ENCODE data around the gene EHD2. TPM values are rescaled to one million over a fixed set of nuclear protein-coding genes. Genes with fewer than 3 reads are reported as not detected.
"Not testable (repeated sequence)": the region's sequence is repeated elsewhere in the genome, so short reads cannot be mapped to it uniquely, and the experiment has no call there.

EHD2 gene, protein sequence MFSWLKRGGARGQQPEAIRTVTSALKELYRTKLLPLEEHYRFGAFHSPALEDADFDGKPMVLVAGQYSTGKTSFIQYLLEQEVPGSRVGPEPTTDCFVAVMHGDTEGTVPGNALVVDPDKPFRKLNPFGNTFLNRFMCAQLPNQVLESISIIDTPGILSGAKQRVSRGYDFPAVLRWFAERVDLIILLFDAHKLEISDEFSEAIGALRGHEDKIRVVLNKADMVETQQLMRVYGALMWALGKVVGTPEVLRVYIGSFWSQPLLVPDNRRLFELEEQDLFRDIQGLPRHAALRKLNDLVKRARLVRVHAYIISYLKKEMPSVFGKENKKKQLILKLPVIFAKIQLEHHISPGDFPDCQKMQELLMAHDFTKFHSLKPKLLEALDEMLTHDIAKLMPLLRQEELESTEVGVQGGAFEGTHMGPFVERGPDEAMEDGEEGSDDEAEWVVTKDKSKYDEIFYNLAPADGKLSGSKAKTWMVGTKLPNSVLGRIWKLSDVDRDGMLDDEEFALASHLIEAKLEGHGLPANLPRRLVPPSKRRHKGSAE
- 37.0 TPM for total RNA-seq

DNA sequence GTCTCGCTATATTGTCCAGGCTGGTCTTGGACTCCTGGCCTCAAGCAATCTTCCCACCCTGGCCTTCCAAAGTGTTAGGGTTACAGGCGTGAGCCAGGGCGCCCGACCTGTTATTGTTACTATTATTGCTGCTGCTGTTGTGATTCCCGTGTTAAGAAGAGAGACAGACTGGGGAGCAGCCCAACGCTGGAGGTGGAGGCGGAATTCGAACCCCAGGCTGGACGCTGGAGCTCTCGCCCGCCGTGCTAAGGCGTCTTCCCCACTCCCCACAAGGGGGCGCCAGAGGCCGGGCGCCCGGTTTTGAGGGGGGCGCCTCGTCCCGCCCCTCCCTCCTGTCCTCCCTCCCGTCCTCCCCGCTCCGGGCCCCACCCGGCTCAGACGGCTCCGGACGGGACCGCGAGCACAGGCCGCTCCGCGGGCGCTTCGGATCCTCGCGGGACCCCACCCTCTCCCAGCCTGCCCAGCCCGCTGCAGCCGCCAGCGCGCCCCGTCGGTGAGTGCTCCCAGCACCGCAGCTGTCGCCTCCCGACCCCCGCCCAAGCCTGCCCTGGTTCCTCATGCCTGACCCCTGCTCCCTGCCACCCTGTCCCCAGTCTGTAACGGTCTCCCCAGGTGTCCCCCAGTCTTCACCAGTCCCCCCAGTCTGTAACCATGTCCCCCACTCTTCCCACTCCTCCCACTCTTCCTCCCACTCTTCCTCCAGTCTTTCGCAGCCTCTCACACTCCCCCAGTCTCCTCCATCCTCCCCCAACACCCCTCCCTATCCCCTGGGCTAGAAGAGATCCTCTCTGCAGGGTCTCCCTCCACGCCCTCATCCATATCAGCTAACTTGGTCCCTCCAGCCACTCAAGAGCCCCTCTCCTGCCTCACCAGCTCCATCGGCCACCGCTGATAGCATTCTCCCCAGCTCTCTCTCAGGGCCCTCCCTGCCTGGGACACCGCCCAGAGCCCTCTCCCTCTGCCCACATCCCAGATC lies at the start of gene EHD2:
EHD2 (plus strand) TSS at position 377 of the 976 bp plus-strand sequence. CDS start 3,191 bp downstream, outside the sequence.
- peak; percentile 87 for ATAC-seq

DNA sequence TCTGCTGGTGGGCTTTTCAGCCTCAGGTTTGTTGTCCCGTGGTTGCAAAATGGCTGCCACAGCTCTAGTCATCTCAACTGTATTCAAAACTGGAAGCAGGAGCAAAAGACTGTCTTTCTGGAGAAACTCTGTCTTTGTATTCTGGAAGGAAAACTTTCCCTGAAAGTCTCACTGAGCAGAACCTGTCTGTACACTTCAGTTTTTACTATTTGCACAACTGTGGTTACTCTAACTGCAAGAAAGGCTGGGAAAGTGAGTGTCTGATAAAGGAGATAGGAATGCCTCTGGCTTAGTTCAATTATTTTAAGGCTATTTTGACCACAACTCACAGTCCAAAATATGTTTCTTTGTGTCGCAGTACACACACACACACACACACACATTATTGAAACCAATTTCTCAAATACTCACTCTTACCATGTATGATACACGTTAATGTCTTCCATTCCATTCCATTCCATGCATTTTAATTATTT lies 49.7 kb upstream of the EHD2 start:
- ATAC-seq = peak; percentile 56

DNA sequence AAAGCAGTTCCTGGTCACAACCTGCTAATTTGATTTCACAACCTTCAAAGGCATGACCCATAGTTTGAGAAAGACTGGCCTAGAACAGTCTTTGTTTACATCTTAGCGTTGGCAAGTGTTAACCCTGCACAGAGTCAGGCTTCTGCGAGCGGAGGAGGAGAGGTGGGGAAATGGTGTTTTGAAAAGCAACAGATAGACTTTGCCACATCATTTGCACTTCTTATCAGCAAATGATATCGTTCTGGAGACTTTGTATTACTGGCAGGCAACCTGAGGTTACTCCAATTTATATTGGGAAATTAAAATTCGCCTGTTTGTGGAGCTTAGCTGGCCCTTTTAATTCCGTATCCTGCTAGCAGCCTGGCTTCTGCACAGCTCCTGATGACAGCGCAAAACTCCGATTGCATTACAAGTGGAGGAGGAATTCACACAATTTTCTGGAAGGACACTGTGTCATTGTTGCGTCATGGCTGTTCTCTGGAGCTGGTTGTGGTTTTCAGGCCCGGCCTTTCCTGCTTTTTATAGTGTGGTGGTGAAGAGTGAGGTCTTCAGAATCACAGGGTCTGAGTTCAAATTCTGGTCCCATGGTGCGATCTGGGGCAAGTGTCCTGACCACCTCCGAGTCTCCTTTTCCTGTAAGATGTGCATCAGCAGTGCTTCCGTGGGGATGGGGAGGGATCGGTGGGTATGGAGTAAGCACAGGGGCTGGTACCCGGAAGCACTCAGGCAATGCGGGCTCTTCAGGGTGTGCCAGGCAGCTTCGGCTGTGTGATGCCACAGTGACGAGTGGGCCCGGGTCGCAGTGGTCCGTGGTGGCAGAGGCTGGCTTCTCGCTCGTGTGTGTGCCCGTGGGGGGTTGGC lies 49.1 kb upstream of the EHD2 start:
- ATAC-seq = peak; percentile 55

DNA sequence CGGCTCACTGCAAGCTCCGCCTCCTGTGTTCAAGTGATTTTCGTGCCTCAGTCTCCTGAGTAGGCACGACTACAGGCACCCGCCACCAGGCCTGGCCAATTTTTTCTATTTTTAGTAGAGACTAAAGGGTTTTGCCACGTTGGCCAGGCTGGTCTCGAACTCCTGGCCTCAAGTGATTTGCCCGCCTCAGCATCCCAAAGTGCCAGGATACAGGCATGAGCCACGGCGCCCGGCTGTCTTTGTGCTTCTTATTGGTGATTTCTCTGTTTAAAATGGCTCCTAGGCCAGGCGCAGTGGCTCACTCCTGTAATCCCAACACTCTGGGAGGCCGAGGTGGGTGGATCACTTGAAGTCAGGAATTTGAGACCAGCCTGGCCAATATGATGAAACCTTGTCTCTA lies 44.7 kb upstream of the EHD2 start:
- ATAC-seq = not testable (repeated sequence)

DNA sequence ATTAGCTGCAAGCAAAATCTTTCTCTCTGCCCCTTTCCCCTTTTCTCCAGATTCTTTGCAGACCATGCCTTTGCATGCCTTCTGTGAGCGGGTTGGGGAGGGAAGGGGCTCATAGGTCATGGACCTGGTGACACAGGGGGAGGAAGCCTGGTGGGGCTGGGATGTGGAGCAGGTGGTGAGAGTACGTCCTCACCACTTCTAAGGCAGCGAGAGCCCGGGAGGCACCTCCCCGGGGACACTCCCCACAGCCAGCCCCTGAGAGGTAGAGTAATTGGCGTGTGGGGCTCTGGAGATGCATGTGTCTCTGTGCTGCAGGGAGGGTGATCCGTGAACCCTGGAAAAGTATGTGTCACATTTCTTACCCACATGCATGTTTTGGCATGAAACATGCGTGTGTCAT lies 42.5 kb upstream of the EHD2 start:
- ATAC-seq = no peak

DNA sequence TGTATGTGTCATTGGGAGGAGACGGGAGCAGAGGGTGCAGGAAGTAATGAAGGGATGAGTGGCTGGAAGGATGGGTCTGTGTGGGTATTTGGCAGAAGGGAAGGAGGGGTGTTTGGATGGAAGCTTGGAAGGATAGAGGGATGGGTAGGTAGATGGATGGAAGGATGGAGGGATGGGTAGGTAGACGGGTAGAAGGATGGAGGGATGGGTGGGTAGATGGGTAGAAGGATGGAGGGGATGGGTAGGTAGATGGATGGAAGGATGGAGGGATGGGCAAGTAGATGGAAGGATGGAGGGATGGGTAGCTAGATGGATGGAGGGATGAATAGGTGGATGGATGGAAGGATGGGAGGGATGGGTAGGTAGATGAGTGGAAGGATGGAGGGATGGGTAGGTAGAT lies 41.7 kb upstream of the EHD2 start:
- no peak for ATAC-seq

DNA sequence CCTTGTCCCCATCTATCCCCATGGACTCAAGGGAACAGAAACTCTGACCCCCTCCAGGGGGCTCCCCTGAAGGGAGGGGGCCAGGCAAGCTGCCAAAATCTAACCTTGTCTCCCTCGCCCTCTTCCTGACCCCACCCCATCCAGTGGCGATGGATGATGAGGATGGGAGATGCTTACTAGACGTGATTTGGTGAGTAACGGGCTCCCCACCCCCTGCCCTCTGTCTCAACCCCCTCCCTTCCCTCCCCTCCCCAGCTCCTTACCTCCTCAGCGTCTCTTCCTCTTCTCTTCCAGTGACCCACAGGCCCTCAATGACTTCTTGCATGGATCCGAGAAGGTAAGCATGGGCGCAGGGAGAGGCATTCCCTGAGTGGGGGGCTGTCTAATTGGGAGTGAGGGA lies 39.8 kb upstream of the EHD2 start:
- no peak for ATAC-seq

DNA sequence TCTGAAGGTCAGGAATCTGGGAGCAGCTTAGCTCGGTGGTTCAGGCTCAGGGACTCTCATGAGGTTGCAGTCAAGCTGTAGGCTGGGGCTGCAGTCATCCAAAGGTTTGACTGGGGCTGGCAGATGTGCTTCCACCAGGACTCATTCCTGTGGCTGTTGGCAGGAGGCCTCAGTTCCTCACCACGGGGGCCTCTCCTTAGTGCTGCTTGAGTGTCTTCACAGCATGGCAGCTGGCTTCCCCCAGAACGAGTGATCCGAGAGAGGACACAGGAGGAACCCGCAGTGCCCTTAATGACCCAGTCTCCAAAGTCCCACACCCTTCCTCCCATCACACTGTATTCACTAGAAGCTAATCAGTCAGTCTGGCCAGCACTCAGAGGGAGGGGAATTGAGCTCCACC lies 38.7 kb upstream of the EHD2 start:
- ATAC-seq = no peak

DNA sequence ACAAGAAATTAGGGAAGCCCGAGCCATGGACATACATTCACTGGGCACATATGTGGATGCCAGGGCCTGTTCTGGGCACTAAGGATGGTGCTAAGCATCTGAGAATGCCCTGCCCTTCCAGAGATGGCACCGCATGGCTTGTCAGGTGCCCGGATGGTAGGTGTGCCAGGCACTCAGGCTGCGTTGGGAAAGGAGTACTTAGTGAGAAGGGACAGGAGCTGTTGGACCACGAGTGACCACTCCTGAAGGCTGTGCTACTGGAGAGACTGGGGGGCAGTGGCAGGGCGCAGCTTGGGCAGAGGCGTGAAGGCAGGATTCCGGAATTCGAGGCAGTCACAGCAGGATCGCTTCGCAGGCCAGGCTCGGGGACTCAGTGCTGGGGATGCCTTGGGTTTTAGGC lies 38.0 kb upstream of the EHD2 start:
- no peak for ATAC-seq

DNA sequence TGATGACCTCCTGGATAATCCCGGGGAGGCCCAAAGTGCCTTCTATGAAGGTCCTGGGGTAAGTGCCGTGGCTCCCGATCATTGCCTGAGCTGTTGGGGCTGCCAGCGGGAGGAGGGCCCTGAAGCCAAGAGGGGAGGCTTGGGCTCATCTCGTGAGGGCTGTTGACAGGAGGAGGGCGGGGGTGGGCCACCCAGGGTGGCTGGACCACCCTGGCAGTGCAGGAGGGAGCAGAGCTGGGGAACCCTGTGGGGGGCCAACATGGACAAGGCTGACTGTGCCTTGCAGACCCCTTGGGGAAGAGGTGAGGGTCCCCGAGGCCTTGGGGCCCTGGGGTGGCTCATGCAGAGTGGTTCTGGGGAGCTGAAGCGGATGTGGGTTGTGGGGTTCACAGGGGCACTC lies 37.4 kb upstream of the EHD2 start:
- ATAC-seq = no peak

DNA sequence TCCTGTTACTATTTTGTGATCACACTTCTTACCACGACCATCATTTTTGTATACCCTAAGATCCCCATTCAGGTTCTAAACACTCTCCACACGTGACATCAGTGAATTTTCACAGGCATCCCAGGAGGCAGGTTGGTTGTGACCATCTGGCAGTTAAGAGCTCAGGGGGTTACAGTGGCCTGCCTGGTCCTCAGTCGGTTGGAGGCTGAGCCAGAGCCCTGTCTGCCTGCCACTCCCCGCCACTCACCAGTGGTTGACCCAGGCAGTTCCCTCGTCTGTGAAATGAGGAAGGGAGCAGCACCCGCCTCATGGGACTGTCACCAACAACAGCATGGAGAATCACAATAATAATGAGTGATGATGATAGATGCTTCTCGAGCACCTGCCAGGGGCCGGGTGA lies 36.4 kb upstream of the EHD2 start:
- no peak for ATAC-seq

DNA sequence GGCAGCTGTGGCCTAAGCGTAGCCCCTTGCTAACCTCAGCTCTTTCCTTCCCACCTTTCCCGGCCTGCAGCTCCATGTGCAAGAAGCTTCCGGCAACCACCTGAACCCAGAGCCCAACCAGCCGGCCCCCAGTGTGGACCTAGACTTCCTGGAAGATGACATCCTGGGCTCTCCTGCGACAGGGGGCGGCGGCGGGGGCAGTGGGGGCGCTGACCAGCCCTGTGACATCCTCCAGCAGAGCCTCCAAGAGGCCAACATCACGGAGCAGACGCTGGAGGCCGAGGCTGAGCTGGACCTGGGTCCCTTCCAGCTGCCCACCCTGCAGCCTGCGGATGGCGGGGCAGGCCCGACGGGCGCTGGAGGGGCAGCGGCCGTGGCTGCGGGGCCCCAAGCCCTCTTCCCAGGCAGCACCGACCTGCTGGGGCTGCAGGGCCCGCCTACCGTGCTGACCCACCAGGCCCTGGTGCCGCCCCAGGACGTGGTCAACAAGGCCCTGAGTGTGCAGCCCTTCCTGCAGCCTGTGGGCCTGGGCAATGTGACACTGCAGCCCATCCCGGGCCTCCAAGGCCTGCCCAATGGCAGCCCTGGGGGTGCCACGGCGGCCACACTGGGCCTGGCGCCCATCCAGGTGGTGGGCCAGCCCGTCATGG lies 33.8 kb upstream of the EHD2 start:
- ATAC-seq = no peak

DNA sequence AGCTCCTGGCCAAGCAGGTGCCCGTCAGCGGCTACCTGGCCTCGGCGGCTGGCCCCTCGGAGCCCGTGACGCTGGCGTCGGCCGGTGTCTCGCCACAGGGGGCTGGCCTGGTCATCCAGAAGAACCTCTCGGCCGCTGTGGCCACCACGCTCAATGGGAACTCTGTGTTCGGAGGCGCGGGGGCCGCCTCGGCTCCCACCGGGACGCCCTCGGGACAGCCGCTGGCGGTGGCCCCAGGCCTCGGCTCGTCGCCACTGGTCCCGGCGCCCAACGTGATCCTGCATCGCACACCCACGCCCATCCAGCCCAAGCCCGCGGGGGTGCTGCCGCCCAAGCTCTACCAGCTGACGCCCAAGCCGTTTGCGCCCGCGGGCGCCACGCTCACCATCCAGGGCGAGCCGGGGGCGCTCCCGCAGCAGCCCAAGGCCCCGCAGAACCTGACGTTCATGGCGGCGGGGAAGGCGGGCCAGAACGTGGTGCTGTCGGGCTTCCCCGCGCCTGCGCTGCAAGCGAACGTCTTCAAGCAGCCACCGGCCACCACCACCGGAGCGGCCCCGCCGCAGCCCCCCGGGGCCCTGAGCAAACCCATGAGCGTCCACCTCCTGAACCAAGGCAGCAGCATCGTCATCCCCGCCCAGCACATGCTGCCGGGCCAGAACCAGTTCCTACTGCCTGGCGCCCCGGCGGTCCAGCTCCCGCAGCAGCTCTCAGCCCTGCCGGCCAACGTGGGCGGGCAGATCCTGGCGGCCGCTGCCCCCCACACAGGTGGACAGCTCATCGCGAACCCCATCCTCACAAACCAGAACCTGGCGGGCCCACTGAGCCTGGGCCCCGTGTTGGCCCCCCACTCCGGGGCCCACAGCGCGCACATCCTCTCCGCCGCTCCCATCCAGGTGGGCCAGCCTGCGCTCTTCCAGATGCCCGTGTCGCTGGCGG lies 33.0 kb upstream of the EHD2 start:
- ATAC-seq = no peak

DNA sequence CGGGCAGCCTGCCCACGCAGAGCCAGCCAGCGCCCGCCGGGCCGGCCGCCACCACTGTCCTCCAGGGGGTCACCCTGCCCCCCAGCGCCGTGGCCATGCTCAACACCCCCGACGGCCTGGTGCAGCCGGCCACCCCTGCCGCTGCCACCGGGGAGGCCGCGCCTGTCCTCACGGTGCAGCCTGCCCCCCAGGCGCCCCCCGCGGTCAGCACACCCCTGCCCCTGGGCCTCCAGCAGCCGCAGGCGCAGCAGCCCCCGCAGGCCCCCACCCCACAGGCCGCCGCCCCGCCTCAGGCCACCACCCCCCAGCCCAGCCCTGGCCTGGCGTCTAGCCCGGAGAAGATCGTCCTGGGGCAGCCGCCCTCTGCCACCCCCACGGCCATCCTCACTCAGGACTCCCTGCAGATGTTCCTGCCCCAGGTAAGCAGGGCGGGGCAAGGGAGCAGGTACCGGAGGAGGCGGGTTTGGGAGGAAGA lies 32.3 kb upstream of the EHD2 start:
- peak; percentile 9 for ATAC-seq

DNA sequence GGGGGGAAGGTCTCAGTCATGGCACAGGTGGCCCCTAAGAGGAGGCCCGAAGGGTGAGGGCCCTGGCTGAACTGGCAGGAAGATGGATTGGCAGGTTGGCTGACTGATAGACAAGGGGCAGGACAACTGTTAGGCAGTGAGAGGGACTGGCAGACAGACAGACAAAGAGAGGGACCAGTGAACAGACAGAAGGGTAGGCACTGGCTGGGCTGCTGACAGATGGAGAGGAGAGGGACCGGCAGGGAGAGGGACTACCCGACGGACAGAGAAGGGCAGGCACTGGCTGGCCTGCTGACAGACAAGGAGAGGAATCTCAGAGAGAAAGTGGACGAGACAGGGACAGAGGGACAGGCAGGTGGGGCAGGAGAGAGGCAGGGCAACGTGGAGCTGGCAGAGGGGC lies 31.8 kb upstream of the EHD2 start:
- ATAC-seq = no peak

DNA sequence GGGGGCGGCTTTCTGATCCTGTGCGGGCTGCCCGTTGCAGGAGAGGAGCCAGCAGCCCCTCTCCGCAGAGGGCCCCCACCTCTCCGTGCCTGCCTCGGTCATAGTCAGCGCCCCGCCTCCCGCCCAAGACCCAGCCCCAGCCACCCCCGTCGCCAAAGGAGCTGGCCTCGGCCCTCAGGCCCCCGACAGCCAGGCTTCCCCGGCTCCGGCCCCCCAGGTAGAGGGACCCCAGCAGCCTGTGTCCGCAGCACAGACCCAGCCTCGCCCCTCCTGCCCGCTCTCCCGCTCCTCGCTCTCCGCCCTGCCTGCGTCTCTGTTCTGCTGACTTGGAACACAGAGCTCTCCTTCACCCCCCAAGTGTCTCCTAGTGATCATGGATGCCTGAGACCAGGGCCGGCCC lies 31.3 kb upstream of the EHD2 start:
- ATAC-seq = no peak

DNA sequence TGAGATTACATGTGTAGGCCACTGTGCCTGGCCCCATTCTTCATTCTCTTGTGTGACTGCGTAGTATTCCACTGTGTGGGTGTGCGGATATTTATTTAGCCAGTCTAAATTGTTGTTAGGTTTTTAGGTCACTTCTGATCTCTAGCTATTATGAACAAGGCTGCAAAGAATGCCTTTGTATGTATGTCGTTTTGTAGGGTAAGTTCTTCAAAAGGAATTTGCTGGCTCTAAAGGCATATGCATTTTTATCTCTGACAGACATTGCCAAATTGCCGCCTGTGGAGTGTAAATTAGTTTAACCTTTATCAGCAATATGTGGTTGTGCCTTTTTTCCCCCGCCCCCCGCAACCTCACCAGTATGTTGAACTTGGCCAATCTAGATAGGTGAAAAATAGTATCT lies 30.3 kb upstream of the EHD2 start:
- no peak for ATAC-seq

DNA sequence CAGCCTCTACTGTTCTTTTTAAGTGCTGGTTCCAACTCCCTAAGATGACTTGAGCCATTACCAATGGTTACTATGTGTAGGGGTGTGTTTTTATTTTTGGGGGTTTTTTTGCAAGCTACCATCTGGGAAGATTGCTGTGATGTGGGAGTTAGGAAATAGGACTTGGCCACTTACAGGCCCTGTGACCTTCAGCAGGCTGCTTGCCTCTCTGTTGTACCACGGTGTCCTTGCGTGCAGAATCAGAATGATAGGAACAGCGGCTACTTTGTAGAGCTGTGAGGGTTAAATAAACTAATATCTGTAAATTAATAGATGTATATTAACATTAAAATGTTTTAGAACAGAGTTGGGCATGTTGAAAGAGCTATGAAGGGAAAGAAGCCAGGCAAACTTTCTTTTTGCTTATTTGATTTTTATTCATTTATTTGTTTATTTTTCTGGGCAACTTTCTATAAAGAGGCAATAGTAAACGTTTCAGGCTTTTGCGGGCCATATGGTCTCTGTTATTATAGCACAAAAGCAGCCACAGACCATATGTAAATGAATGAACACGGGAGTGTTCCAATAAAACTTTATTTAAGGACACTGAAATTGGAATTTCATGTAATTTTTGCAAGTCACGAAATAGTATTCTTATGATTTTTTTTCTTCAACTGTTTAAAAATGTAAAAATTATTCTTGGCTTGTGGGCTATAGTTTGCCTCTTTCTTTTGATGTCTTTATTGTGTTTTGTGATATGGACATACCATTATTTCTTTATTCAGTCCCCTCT lies 26.4 kb upstream of the EHD2 start:
- ATAC-seq = no peak

DNA sequence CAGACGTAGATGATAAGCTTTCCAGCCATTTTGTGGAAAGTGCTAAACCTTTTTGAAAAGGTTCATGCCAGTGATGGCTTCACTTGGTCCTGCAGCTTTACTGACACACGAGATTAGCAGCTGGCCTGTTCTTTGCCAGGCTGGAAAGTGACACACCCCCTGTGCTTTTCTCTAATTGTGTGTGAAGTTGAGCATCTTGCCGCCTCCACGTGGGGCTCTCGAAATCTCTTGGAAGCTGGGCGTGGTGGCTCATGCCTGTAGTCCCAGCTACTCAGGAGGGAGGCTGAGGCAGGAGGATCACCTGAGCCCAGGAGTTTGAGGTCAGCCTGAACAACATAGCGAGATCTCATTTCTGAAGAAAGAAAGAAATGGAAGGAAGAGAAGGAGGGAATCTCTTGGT lies 25.3 kb upstream of the EHD2 start:
- no peak for ATAC-seq

DNA sequence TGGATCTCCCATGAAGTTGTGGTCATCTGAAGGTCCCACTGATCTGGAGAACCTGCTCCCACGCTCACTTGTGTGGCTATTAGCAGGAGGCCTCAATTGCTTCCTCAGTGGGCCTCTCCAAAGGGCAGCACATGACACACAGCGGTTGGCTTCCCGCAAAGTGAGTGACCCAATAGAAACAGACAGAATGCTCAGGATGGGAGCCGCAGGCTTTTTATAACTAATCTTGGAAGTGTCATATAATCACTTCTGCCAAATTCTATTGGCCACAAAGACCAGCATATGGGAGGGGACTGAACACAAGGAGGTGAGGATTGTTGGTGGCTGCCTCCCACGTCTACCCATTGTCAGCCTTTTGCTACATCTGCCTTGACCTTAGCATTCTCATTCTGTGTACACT lies 22.1 kb upstream of the EHD2 start:
- ATAC-seq = no peak
